ENCODE results near the gene PRDM7.
"Not testable (repeated sequence)": the region's sequence is repeated elsewhere in the genome, so short reads cannot be mapped to it uniquely, and the experiment has no call there.

PRDM7 gene

DNA sequence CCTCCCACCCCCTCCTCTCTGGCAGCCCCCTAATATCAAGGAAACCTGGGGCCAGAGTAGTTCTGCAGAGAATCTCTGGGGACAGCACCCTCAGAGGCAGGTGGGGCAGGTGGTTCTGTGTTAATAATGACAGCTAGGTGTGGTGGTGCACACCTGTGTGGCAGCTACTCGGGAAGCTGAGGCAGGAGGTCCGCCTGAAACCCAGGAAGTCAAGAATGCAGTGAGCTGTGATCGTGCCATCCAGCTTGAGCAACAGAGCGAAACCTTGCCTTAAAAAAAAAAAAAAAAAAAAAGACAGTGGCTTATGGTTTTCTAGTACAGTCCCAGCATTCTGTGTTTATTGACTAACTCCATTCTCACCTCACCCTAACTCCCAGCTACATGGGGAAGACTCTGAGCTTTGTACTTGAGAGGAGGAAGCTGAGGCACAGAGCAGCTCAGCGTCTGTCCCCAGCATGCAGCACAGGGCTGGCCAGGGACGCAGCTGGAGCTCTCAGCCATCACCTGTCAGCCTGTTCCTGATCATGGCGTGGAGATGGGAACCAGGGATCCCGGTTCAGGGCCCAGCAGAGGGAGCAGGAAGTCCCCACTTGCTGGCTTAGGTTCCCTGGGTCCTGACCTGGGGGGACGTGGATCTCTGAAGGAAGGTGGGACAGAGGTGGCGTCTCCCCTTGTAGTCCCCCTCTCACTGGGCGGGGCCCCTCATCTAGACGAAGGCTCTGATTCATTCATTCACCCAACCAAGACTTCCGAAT is 64.0 kb downstream of the PRDM7 start:
- DNase-seq (ENCODE audit: low read depth): no peak

DNA sequence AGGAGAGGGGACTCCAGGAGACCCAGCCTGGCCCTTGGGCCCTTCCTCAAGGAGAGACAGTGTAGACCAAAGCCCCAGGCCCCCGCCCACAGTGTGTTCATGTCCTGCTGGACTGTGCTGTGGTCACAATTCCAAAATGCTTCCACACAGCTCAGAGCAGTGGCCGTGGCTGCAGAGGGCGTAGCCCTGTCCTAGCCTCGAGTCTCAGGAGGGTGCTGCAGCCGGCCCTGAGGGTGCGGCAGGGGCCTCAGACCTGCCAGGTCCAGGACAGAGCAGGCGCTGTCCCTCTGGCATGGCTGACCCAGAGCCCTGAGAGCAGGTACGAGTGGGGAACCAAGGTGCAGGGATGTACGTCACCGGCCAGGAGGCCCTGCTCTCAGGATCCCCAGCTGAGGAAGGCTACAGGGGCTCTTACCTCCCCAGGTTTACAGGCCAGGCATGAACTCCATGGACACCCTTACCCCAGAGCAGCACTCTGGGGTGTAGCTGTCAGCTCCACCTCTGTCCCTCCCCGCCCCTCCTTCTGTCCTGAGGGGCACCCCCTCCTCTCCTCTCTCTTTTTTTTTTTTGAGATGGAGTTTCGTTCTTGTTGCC is 65.1 kb downstream of the PRDM7 start:
- no peak for DNase-seq (ENCODE audit: low read depth)

DNA sequence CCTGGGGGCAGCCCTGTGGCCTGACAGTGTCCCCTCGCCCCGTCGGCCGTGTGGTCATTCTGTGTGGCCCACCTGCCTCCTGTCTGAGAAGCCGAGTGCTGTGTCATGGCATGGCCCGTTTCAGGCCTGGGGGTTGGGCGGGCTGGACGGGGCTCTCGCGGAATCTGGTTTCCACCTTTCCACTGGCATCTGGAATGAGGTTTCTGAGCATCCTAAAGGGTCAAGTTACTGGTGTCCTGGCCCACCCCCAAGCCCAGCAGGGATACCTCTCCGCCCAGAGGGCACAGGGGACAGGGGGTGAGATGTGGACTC is 65.7 kb downstream of the PRDM7 start:
- no peak for DNase-seq (ENCODE audit: low read depth)

DNA sequence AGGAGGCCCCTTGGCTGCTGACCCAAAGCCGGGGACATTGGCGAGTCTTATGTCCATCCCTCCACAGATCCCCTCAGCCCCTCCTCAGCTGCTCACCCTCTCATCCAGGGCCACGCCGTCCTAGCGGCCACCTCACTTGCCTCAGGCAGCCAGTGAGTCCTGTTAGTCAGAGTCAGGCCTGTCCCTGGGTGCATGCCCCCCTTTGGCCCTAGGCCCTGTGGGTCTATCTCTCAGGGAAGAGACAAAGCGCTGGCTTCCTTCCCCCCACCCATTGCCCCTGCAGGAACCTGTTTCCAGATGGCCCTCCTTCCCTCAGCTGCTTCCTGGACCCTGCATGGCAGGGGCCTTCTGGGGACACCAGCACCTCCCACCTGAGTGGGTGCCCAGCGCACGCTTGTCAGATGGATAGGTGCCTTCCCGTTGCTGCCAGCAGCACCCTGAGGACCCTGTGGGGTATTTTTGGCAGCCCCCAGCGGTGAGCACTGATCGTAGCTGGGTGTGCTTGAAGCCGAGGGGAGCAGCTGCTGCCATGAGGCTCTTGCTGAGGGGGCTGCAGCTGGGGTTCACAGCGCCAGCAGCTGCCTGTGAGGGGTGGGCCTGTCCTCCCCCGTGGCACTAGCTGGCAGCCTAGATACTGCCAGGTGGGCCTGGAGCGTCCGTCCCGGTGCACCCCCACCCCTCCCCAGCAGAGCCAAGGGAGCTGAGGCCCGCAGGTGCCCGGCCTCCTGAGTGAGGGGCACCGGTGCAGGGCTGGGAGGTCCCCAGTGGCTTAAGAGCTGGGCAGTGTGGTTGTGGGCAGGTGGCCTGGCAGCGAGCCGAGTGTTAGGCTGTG is 66.2 kb downstream of the PRDM7 start:
- no peak for DNase-seq (ENCODE audit: low read depth)

DNA sequence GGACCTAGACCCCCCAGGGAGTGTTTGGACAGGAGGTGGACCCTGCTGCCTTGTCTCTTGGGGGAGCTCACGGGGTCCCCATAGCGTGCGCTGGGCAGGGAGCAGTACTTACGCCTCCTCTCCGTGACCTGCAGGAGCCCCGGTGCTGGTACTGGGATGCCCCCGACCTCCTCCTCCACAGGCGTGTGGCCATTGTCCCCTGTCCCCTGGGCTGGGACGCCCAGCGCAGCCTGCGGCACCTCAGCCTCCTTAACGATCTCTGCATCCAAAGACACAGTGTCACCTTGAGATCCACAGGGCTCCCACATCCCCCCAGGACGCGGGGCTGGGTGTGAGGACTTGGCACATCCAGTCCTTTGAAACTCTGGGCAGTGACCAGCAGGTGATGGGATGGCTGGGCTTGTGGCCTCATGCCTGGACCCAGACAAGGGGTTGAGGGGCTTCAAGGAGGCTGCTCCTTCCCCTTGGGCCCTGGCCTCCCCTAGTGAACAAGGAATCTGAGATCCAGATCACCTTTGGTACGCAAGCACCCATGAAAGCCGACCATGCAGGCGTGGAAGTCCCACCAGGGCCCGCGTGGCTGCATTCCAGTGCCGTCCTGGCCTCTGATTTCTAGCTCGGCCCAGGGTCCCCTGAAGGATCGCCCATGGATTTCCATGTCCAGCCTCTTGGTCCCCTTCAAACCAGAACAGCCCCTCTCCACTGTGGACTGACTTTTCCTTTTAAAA is 67.8 kb downstream of the PRDM7 start:
- no peak for DNase-seq (ENCODE audit: low read depth)

DNA sequence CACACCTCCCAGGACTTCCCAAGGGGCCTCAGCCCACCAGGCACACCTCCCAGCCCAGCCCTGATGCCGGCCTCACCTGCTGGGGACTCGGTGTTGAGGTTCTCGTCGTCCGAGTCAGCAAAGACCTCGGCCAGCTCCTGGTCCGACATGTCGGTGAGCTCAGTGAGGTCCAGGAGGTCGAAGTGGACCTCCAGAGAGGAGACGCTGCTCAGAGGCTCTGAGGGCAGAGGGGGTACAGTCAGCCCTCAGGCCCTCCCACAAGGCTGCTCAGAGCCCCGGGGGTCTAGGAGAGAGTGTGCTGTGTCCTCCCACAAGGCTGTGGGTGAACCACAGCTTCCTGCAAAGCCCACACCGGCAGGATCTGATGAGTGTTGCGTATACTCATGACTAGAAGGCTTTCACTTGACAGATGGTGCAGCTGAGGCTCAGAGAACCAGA is 68.4 kb downstream of the PRDM7 start:
- peak; percentile 54 for DNase-seq (ENCODE audit: low read depth)

DNA sequence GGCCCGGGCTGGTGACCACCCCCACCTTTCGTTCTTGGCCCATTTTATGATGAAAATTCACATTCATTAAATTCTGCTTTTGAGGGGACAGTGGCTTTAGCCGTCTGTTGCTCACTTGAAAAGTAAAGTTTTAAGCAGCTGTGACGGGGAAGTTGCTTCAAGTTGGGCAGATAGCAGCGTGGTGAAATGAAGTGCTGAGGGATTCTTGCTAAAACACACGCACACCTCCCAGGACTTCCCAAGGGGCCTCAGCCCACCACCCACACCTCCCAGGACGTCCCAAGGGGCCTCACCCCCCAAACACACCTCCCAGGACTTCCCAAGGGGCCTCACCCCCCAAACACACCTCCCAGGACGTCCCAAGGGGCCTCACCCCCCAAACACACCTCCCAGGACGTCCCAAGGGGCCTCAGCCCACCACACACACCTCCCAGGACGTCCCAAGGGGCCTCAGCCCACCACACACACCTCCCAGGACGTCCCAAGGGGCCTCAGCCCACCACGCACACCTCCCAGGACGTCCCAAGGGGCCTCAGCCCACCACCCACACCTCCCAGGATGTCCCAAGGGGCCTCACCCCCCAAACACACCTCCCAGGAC is 69.4 kb downstream of the PRDM7 start:
- not testable (repeated sequence) for DNase-seq (ENCODE audit: low read depth)

DNA sequence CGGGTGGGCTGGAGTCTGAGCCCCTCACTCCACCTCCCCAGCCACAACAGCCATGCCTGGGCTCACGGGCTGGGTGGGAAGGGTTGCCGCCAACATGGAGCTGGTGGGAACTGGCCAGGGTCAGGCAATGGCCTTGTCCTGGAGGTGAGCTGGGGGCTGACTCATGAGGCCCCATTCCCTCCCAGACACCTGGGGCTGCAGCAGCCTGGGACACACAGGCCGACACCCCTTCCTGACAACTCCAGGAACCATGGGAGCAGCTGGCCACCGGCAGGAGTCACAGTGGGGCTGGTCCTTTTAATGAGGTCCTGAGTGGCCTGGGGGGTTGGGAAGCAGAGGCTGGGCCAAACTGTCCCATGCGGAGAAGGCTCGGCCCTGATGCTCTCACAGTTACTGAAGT is 70.1 kb downstream of the PRDM7 start:
- no peak for DNase-seq (ENCODE audit: low read depth)
